HG03097 (cell line): ENCODE measurements around the gene GALNT2.
A peak's percentile ranks its signal among the peaks of the same experiment; 100 is the strongest.

Source experiments
- ATAC-seq: cut with Tn5 transposase; IDR thresholded peaks from one replicate; pipeline ENCODE4 v1.9.1; 2021; ENCODE audit not compliant: unreplicated experiment, low FRiP score

Gene GALNT2

GRCh38 chr1:230303822-230304221, 236.8 kb downstream of the GALNT2 start:
- no peak for ATAC-seq

DNA sequence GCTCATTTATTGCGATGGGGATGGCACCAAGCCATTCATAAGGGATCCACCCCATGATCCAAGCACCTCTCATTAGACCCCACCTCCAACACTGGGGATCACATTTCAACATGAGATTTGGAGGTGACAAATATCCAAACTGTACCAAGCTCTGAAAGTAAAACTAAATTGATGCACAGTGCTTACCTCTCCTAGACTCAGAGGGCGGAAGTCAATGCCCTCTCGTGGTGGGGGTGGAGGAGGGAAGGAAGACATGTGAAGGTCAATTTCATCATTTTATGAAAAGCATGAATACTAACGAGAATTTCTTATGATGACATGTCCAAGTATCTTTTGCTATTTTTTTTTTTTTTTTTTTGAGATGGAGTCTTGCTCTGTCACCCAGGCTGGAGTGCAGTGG, 239.1 kb downstream of the GALNT2 start:
- ATAC-seq: peak; percentile 45

- no peak for ATAC-seq
Observed at GRCh38 chr1:230307213-230307612, 240.2 kb downstream of the GALNT2 start.

DNA sequence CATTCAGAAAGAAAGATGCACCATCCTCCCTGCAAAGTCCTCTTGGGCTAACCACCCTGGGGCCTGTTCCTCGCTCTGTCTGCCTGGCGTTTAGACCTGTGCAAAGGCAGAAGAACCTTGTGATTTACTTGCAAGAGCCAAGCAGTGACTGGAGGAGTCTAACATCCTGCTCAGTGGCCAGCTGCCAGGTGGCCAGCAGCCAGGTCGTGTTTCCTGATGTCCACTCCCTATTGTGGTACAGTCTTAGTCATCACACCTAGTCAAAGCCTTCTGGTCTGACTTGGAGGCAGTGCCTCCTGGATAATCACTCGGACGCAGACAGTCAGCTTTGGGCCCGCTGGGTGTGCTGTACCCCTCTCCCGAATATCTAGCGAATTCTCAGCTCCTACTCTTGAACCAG, 241.0 kb downstream of the GALNT2 start:
- ATAC-seq: no peak

GRCh38 chr1:230308821-230309220, 241.8 kb downstream of the GALNT2 start:
- ATAC-seq: no peak

DNA sequence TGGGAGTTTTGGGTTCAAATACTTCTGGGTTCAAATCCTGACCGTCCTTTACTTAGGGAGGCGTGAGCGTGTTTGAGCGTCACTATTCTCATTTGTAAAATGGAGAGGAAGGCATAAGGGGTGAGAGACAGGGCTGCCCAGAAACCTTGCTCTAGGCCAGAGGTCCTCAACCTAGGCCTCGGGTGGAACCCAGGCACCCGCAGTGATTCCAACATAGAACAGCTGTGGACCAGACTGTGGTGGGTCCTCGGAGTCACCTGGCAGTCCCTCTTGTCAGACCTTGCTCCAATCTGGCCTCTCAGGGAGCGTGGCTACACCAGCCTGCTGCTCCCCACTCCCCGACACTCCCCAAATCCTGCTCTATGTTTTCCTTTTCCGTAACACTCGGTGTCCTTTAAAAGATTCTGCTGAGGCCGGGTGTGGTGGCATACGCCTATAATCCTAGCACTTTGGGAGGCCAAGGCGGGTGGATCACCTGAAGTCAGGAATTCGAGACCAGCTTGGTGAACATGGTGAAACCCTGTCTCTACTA, 242.7 kb downstream of the GALNT2 start:
- ATAC-seq: no peak

DNA sequence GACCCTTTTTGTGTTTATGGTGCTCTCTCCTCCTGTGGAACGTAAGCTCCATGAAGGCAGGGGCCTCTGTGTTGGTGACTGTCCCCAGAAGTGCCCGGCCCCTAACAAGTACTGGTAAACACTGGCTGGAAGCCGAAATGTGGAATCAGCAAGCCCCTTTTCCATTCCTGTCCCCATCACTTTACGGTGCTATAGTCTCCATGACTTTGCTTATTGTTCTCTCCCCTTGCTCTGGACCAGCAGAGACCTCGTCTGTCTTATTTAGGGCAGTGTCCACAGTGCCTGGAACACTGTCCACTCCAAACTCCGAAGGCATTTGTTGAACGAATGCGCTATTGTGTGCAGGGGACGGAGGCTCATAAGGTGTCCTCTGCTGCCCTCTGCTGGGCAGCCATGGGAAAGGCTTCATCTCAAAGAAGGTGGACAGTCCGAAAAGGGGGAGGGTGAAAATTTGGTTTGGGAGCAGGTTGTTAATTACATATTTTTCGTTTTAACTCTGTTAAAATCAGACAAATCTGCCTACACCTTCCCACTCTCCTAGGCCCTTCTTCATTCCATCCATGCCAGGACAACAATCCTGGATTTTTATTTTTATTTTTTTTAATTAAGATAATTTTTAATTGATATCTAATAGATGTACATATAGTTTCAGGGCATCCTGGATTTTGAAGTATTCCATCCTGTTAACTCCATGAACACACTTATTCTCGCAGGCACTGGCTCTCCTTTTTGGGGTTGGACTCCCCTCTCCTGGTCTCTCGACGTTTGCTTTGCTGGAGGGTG, 243.5 kb downstream of the GALNT2 start:
- no peak for ATAC-seq

DNA sequence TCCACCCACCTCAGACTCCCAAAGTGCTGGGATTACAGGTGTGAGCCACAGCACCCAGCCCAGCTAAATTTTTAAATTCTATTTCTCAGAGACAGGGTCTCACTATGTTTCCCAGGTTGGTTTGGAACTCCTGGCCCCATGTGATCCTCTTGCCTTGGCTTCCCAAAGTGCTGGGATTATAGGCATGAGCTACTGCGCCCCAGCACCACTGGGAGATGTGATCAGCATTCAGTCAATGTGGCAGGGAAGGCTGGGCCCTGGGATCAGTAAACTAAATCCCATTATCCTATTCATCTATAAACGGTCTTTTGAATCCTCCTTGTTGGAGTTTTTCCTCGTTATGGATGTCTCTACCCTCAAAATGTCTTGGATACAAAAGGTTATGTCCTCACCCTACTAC, 245.6 kb downstream of the GALNT2 start:
- ATAC-seq: no peak

- ATAC-seq: no peak
Observed at GRCh38 chr1:230313453-230314141, 246.6 kb downstream of the GALNT2 start.

GRCh38 chr1:230314142-230314470, 247.1 kb downstream of the GALNT2 start:
- no peak for ATAC-seq

DNA sequence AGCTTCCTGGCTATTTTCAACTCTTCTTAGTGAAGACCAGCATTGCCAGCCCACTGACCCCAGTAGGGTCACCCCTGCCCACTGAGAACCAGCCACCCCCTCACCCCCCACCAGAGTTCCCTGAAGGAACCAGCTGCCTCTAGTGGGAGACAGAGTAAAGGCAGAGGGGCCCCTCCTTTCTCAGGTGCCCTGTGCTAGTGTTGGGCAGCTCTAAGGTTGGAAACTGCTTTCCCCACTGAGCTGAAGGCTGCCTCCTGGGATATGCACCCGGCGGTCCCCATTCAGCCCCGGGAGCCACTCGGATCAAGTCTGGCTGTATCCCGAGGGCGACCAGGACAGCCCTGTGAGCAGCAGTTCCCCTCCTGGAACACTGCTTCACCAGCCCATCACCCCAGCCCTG, 248.1 kb downstream of the GALNT2 start:
- ATAC-seq: no peak

DNA sequence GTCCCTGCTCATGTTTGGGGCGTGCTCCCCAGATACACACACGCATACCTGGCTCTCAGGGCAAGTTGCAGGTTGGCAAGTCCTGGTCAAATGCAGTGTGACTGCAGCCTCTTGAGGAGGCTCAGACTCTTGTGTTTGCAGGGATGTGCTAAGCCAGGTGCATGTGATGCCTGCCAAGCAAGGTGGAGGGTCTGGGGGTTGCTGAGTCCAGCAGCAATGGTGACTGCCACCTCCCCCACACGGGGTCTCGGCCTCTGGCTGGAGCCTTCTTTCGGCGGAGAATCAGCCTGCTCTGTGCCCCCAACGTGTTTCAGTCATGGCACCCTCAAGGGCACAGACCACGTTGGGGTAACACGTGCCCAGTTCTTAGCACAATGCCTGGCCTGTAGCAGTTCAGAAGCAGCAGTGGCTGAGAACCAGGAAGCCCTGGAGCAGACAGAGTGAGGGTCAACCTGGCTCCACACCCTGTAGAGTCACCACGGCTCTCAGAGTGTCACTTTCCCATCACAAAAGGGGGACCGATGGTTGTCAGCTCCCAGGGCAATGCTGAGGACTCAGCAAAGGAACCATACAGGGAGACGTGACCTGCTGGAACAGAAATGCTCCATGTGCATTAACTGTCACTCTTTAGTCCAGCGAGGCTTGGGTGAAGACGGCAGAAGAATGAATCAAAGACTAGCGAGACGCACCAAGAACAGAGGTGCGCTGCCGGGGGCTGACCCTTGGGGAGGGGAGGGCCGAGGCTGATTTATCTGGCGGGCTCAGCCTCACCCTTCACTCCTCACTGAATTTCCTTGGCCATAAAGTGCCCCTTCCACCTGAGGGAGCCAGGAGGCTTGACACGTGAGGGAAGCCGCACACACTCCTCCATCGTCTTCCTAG, 250.1 kb downstream of the GALNT2 start:
- ATAC-seq: no peak

DNA sequence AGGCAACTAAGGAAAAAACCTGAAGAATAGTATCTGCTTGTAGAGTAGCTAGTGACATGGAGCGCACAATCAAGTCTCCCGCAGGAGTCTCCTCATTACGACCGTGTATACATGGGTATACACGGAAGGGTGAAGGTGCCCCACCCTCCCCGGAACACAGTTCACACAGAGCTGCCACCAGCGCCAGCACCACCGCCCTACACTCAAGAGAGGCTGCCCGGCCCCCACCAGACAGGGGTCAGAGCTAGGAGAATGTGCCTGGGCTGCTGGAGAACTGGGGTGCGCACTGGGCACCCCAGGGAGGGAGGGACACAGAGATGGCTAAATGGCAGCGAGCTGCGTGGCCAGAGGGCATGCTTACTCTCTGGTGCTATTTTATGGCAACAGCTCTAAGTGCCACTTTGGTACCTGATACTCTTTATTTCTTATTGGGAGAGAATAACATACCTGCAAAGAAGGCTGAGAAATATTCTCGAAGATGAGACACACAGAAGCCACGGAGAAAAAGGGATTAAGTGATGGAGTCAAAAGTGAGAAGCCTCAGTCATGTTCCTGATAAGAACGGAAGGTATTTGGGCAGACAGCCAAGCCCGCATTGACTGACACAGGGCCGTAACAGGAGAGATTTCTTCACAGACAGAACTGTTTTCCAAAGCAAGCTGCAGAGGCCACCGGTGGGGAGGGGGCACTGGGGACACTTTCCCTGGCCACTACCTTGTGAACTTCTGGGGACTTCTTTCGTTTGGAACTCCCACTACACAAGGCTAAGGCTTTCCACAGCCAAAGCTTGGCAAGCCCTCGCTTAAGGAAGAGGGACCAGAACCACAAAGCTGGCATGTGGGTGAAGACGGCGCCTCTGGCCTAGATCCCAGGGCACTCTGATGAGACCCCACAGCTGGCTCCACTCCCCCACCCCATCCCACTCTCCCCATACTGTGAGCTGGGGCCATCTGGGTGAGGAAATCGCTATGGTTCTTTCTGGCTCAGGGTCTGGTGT, 251.1 kb downstream of the GALNT2 start:
- ATAC-seq: no peak

DNA sequence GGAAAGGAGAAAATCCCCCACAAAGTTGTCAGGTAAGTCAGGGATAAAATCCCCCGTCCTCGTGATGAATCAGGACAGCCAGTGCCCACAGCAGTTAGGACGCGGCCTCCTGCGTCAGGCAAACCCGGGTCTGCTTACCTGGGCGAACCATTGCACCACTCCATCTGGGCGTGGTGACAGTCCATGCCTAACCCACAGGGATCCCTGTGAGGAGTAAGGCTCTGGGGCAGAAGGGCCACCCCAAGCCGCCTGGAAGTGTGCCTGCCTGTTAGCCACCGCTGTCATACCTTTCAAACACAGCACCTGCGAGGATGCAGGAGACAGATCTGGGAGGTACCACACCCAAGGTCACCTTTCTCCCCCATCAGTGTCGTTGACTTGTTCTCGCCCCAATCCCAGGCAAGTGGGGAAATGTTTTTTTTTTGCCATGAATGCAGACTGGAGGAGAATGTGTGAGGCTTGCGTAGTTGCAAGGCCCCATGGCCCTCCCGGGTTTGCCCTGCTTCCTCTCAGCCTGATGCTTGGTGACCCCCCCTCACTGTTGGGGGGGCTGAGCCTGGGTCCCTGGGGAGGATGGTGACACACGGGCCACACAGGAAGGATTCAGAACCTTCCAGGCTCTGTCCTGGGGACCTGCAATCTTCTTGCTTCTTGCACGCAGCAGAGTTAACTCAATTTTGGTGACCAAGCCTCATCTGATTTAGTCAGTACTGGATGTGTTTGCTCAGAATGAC, 252.1 kb downstream of the GALNT2 start:
- ATAC-seq: no peak

GRCh38 chr1:230320804-230321203, 253.8 kb downstream of the GALNT2 start:
- no peak for ATAC-seq

GRCh38 chr1:230321341-230321740, 254.3 kb downstream of the GALNT2 start:
- no peak for ATAC-seq

DNA sequence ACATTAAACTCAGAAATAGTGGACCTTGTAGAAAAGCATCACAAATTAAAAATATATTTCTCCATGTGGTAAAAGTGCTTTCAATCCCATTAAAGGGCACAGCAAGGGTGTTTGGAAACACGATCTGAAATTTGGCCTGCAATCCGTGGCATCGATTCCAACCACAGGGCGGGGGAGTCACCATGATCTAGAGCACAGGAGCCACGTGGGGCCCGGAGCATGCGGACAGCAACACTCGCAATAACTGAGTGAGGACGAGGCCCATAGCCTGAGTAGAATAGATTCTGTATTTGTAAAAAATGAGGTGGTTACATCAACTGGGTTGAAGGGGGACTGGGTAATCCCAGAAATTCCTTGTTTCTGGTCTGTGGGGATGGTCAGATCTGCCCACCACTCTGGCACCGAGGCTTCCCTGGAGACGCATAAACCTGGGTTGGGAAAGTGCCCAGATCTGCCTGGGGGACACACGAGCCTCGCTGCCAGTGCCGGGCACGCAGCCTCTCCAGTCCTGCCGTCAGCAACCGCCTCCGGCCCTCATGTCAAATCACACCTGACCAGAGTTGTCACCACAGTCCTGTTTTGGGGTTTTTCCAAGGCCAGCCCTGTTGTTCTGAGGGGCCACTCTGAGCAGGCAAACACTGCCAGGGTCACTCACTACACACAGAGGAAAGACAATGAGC, 254.8 kb downstream of the GALNT2 start:
- ATAC-seq: no peak

- ATAC-seq: no peak
Observed at GRCh38 chr1:230322421-230322756, 255.4 kb downstream of the GALNT2 start.
